Measurements from ENCODE around the gene JADE3.

DNA sequence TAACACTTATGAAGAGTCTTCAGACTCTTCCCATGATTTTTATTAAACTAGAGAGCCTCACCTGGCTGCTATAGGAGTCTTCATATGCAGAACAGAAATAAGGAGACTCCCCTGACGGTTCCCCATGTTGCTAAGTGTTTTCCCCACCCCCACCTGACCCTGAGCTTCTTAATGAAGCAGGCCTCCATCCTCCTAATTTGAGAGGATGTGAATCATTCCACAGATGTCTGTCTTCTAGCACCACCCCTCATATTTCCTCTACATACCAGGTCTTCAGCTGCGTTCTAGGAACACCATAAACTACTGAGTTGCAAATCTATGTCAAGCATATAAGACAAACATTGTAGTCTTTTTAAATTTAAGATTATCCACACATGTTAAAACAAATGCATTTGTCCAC is 38.5 kb upstream of the JADE3 start:
- TF ChIP-seq, protein P1, sequence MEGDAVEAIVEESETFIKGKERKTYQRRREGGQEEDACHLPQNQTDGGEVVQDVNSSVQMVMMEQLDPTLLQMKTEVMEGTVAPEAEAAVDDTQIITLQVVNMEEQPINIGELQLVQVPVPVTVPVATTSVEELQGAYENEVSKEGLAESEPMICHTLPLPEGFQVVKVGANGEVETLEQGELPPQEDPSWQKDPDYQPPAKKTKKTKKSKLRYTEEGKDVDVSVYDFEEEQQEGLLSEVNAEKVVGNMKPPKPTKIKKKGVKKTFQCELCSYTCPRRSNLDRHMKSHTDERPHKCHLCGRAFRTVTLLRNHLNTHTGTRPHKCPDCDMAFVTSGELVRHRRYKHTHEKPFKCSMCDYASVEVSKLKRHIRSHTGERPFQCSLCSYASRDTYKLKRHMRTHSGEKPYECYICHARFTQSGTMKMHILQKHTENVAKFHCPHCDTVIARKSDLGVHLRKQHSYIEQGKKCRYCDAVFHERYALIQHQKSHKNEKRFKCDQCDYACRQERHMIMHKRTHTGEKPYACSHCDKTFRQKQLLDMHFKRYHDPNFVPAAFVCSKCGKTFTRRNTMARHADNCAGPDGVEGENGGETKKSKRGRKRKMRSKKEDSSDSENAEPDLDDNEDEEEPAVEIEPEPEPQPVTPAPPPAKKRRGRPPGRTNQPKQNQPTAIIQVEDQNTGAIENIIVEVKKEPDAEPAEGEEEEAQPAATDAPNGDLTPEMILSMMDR (optimal IDR thresholded peaks at IDR 0.05 in 1 of 3, IDR thresholded peaks at IDR 0.05 in 1 of 3, conservative IDR thresholded peaks at IDR 0.05 in 1 of 3; ENCODE audit: extremely low read depth in 1 of 3, insufficient read depth in 2 of 3, low read length in 3 of 3) = no peak
- TF ChIP-seq EZH2 (IDR thresholded peaks at IDR 0.05; ENCODE audit: low read length) = no peak

Data from keratinocyte (primary cell).